HUES64 (cell line): ENCODE measurements around the gene GAL3ST1.
"Not testable (repeated sequence)": the region's sequence is repeated elsewhere in the genome, so short reads cannot be mapped to it uniquely, and the experiment has no call there.

Experiments used
- H3K27ac ChIP-seq: 2 replicates; pipeline ENCODE4 v1.7.0; 2013; ENCODE audit warnings: low read depth, low read length, inconsistent platforms
- H3K27me3 ChIP-seq: 2 replicates; pipeline ENCODE4 v1.6.1; 2013; ENCODE audit warnings: mild to moderate bottlenecking, low read length; ENCODE audit not compliant: insufficient read depth
- H3K36me3 ChIP-seq: 2 replicates; pipeline ENCODE4 v1.6.1; 2013; ENCODE audit warnings: mild to moderate bottlenecking, low read length; ENCODE audit not compliant: insufficient read depth
- H3K4me1 ChIP-seq: 2 replicates; pipeline ENCODE4 v1.6.1; 2013; ENCODE audit warnings: mild to moderate bottlenecking, low read length, moderate library complexity; ENCODE audit not compliant: insufficient read depth
- H3K4me3 ChIP-seq: 2 replicates; pipeline ENCODE4 v1.5.1; 2013; ENCODE audit warnings: mild to moderate bottlenecking, low read length, moderate library complexity
- H3K9ac ChIP-seq: 2 replicates; pipeline ENCODE4 v1.6.1; 2013; ENCODE audit warnings: mild to moderate bottlenecking, low read depth, low read length
- H3K9me3 ChIP-seq: 2 replicates; pipeline ENCODE4 v1.6.1; 2013; ENCODE audit warnings: low read depth, low read length; ENCODE audit not compliant: insufficient read depth
- WGBS: fragments of 150-250, 120-280 bp; methylation state at CpG from one replicate; pipeline ENCODE4 v1.1.7; 2013; ENCODE audit warnings: missing lambda C conversion rate; 5-methylcytosine and 5-hydroxymethylcytosine counted together

The GAL3ST1 gene

DNA sequence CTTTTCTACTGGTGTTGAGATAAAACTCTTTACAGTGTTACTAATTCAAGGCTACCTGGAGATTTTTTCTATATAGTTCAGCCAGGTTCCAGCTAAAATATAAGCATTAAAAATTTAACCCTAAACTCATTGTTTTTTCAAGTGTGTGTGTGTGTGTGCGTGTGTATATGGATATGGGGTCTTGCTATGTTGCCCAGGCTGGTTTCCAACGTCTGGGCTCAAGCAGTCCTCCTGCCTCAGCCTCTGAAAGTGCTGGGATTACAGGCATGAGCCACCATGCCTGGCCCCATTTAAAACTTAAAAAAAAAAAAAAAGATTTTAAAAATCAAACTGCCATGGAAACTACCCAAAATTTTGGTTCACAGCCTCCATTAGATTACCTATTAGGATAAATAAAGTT lies 21.7 kb upstream of the GAL3ST1 start:
- no peak overlapping the region for H3K9ac ChIP-seq
- no peaks in the 10 kb centered on the region for H3K4me1 ChIP-seq
- no peaks in the 10 kb centered on the region for H3K36me3 ChIP-seq
- no peak overlapping the region for H3K27ac ChIP-seq
- H3K9me3 ChIP-seq: no peaks in the 10 kb centered on the region
- WGBS: 96% methylated on average over 2 of the region's 2 CpGs
- no peak overlapping the region for H3K4me3 ChIP-seq
- H3K27me3 ChIP-seq: peaks cover 17% of the 10 kb centered on the region; the same call in 1 of the 2 replicates

DNA sequence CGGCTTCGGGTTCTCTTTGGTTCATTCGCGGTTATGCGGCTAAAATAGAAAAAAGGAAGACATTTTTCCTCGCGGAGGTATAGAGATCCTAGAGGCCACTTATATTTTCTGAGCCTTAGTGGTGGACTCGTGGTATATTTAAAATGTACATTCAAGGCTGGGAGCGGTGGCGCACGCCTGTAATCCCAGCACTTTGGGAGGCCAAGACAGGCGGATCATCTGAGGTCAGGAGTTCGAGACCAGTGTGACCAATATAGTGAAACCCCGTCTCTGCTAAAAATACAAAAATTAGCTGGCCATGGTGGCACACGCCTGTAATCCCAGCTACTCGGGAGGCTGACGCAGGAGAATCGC lies 17.9 kb upstream of the GAL3ST1 start:
- 52% methylated on average over 18 of the region's 18 CpGs for WGBS

DNA sequence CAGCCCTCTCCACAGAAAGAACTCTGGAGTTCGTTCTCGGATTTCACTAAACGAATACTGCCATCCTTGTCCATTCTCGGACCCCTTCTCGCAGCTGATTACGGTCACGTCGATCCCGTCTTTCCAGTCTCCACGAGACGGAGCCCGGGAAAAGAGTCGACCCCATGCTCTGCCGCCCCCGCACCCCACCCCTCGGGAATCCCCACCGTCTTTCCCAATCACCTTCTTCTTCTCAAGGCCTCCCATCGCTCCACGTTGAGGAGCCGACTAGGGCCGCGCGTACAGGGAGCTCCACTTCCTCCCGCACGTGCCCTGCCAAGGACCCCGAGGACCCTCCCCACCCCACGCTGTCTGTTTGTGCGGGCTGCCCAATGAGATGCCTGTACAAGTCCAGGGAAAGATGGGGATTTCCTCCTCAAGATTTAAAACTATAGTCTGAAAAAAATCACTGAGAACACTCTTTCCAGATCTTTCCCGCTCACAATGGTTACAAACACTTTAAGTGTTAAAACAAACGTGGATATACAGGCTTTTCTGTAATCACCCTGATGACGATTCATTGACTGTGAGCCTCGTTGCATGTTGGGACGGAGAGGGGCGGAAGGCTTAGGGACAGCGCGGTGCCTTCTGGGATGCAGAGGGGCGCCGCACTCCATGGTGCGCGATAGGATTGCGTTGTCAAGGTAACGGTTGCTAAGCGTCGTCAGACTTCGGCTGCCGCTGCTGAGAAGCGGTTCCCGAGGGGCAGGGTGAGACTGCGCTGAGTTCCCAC lies 17.3 kb upstream of the GAL3ST1 start, which contains the start of gene PES1:
TSS of gene PES1 (minus strand) at position 323 of the 772 bp plus-strand sequence. CDS start at position 246, 77 bp downstream.
- H3K9me3 ChIP-seq: no peaks in the 10 kb centered on the region
- under 1% methylated on average over 49 of the region's 49 CpGs for WGBS
- H3K4me3 ChIP-seq: peak within 1 kb of the TSS; percentile 95
- H3K36me3 ChIP-seq: peaks cover 31% of the 10 kb centered on the region
- peak within 1 kb of the TSS; percentile 72 for H3K27ac ChIP-seq
- peak within 1 kb of the TSS; percentile 95 for H3K9ac ChIP-seq
- H3K4me1 ChIP-seq: peaks cover 9% of the 10 kb centered on the region; the same call in 1 of the 2 replicates
- H3K27me3 ChIP-seq: peaks cover 17% of the 10 kb centered on the region; the same call in 1 of the 2 replicates

More for the DNA sequence above, 17.9 kb upstream of the GAL3ST1 start:
- Histone ChIP-seq H3K36me3 (peaks cover 26% of the 10 kb centered on the region), H3K27me3 (peaks cover 17% of the 10 kb centered on the region; the same call in 1 of the 2 replicates)
- H3K27ac ChIP-seq, H3K9ac ChIP-seq, H3K4me1 ChIP-seq, H3K9me3 ChIP-seq, H3K4me3 ChIP-seq: not testable (repeated sequence)

DNA sequence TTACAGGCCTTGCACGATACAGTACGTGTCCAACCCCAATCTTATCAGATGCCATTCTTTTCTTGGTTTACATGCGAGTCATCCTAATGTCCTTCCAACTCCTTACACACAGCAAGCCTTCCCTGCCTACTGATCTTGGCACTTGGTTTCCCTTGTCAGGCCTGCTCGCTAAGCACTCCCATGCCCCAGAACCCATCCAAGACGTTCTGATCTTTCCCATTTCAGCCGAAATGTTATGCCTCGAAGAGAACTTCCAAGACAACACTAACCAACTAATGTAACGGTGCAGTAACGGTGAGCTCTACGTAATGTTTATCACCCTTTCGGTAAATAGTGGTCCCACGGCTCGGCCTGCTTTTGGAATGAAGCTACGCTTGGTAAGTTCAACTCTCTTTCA lies 16.7 kb upstream of the GAL3ST1 start:
- Histone ChIP-seq H3K27ac (peak overlapping the region; percentile 72; the same call in 1 of the 2 replicates), H3K4me3 (peak overlapping the region; percentile 95), H3K4me1 (peaks cover 9% of the 10 kb centered on the region; the same call in 1 of the 2 replicates), H3K36me3 (peaks cover 37% of the 10 kb centered on the region), H3K9ac (peak overlapping the region; percentile 95), H3K9me3 (no peaks in the 10 kb centered on the region), H3K27me3 (peaks cover 17% of the 10 kb centered on the region; the same call in 1 of the 2 replicates)
- WGBS: 5% methylated on average over 14 of the region's 14 CpGs

DNA sequence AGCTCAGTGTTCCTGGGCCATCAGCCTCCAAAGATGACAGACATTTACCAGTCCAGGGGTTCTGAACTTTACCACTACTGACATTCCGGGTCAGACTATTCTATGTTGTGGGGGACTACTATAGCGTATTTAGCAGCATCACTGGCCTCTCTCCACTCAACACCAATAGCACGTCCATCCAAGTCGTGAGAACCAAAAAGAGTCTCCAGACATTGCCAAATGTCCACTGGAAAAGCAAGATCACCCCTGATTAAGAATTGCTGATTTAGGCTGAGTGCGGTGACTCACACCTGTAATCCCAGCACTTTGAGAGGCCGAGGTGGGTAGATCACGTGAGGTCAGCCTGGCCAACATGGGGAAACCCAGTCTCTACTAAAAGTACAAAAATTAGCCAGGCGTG lies 11.9 kb upstream of the GAL3ST1 start:
- WGBS: 99% methylated on average over 8 of the region's 8 CpGs

DNA sequence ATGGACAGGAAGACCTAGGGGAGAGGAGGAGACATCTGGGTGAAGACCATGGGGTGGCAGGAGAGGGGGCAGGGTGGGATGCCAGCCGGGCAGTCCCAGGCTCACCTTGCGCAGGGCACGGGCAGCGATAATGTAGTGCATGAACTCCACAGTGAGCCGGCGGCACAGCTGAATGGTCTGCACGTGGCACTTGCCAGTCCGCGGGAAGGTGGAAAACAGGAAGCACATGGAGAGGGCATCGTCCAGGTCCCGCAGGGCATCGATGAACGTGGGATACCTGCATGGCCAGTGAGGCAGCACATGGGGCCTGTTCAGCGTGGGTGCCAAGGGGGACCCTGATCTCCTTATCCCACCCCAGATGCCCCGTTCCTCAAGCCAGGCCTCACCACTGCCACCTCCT lies 10.0 kb upstream of the GAL3ST1 start:
- 95% methylated on average over 15 of the region's 15 CpGs for WGBS
- Histone ChIP-seq H3K27ac (no peak overlapping the region), H3K27me3 (no peaks in the 10 kb centered on the region), H3K4me3 (no peak overlapping the region), H3K9ac (no peak overlapping the region), H3K36me3 (peaks cover 98% of the 10 kb centered on the region), H3K4me1 (no peaks in the 10 kb centered on the region), H3K9me3 (no peaks in the 10 kb centered on the region)

More for the DNA sequence above, 11.9 kb upstream of the GAL3ST1 start:
- Histone ChIP-seq H3K4me3 (no peak overlapping the region), H3K4me1 (peaks cover 9% of the 10 kb centered on the region; the same call in 1 of the 2 replicates), H3K27ac (no peak overlapping the region), H3K9ac (no peak overlapping the region), H3K36me3 (peaks cover 82% of the 10 kb centered on the region), H3K27me3 (no peaks in the 10 kb centered on the region), H3K9me3 (no peaks in the 10 kb centered on the region)

DNA sequence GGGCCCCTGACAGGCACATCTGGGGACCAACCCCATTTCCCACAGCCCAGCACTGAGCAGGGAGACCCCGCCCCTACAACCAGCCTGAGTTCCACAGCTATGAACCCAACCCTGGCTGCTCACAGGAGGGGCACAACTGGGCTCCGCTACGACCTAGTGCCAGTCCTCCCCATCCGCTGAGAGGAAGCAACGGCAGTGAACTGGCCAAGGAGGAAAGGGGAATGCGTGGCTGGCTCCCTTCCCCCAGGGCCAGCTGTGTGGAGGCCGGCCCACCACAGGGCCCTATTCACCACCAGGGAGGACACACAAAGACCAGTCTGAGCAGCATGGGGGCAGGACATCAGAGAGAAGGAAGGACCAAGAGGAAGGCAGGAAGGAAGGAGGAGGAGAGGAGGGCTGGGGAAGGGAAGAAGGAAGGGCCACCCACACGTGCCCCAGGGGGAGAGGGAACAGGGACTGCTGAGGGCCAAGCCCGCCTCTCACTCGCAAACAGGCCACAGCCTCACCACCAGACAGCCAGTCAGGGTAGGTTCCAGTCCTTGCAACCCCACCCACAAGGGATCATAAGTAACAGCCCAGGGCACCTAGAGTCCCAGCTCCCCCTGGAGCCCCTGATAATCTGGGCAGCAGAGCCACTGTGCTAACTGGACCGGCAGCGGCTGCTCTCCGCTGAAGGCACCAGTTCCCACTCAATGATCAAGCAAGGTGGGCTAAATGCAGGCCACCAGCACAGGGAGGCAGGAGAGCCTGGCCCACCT lies 8.5 kb upstream of the GAL3ST1 start:
- Histone ChIP-seq H3K4me3 (no peak overlapping the region), H3K4me1 (no peaks in the 10 kb centered on the region), H3K9me3 (no peaks in the 10 kb centered on the region), H3K36me3 (peaks cover 98% of the 10 kb centered on the region), H3K27ac (no peak overlapping the region), H3K9ac (no peak overlapping the region), H3K27me3 (no peaks in the 10 kb centered on the region)
- WGBS: 84% methylated on average over 13 of the region's 13 CpGs

DNA sequence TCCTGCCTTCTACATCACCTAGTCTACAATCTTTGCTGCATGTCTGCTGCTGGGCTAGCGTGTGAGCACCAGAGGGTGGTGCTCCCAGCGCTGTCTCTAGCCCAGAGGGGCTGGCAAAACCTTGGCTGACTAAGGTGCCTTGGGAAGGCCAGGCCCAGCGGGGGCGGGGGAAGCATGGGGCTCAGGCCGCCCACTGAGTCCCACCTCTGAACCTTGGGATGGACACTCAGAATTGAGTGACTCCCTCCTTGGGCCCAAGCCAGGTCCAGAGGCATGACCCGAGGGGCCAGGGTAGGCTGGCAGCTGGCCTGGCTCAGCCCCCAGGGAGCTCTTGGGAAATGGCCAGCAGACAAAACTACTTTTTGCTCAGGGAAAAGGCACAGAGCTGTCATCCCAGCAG lies 7.6 kb upstream of the GAL3ST1 start:
- Histone ChIP-seq H3K27me3 (no peaks in the 10 kb centered on the region), H3K4me1 (no peaks in the 10 kb centered on the region), H3K27ac (no peak overlapping the region), H3K9me3 (no peaks in the 10 kb centered on the region), H3K9ac (no peak overlapping the region), H3K4me3 (no peak overlapping the region), H3K36me3 (peaks cover 98% of the 10 kb centered on the region)
- 95% methylated on average over 6 of the region's 6 CpGs for WGBS

DNA sequence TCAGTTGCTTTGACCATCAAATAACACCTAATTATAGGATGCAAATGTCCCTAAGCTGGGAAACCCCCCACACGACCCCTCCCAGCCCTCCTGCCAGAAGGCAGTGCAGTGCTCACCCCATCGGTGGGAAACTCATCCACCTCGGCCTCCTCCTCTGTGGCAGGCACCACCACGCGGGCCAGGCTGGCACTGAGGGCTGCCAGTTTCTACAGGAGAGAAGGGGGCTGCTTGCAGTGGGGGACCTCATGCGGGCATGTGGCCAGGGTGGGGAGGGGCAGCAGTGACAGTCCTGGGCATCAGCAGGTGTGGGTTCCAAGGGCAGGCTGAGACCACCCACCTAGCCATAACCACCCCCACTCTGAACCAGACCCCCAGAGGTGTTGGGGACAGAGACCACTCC lies 6.4 kb upstream of the GAL3ST1 start:
- Histone ChIP-seq H3K36me3 (peaks cover 98% of the 10 kb centered on the region), H3K4me3 (no peak overlapping the region), H3K9ac (no peak overlapping the region), H3K27ac (no peak overlapping the region), H3K4me1 (no peaks in the 10 kb centered on the region), H3K9me3 (no peaks in the 10 kb centered on the region), H3K27me3 (no peaks in the 10 kb centered on the region)
- WGBS: 91% methylated on average over 6 of the region's 6 CpGs

DNA sequence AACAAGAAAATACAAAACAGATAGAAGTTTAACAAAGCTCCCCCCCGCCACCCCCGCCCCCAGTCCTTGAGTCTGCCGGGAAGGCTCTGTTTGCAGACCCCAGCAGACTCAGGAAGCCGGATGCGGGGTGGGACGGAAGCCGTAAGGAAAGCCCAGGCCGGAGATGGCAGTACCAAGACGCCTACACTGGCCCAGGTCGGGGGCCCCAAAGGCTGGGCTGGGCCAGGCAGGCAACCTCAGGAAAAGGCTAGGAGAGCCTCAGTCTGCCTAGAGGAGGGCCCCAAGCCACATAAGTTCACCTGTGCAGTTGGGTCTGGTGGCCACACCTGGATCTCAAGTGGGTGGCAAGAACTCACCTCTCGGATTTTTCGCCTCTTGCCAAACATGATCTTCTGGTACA lies 4.0 kb upstream of the GAL3ST1 start:
- H3K36me3 ChIP-seq: peaks cover 80% of the 10 kb centered on the region
- no peaks in the 10 kb centered on the region for H3K9me3 ChIP-seq
- no peak overlapping the region for H3K27ac ChIP-seq
- 95% methylated on average over 12 of the region's 12 CpGs for WGBS
- H3K27me3 ChIP-seq: no peaks in the 10 kb centered on the region
- no peak overlapping the region for H3K9ac ChIP-seq
- no peaks in the 10 kb centered on the region; the same call in 1 of the 2 replicates for H3K4me1 ChIP-seq
- H3K4me3 ChIP-seq: no peak overlapping the region

DNA sequence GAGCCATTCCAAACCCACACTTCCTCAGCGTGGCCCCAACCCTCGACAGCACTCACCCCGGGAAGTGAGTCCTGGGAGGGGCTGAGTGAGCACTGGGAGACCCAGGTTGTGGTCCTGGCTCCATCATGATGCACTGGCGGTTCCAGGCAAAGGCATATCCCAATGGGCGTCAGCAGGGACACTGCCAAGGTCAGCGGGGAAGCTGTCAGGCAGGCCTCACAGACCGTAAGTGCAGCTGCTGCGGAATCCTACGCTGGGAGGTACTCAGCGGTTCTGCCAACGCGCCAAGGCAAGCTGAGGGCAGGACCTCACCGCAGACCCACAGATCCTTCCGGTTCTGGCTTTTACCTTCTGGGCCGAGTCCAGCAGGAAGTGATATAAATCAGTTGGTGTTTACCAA lies 1.4 kb upstream of the GAL3ST1 start:
- no peak overlapping the region for H3K4me3 ChIP-seq
- peaks cover 54% of the 10 kb centered on the region for H3K36me3 ChIP-seq
- no peaks in the 10 kb centered on the region for H3K9me3 ChIP-seq
- H3K4me1 ChIP-seq: no peaks in the 10 kb centered on the region; the same call in 1 of the 2 replicates
- H3K27ac ChIP-seq: no peak overlapping the region
- H3K9ac ChIP-seq: no peak overlapping the region
- no peaks in the 10 kb centered on the region for H3K27me3 ChIP-seq
- 94% methylated on average over 15 of the region's 15 CpGs for WGBS
